Measurements from ENCODE around the gene GRID1. TPM values are rescaled to one million over a fixed set of nuclear protein-coding genes. Genes with fewer than 3 reads are reported as not detected.

The GRID1 gene
- total RNA-seq, 1 experiment from 2014 or later = 0.37 TPM

GRCh38 chr10:86294346-86295265 is 72.0 kb downstream of the GRID1 start (continued):
- TF ChIP-seq ZNF512 (CRISPR knock-in tag; IDR thresholded peaks at IDR 0.05; ENCODE audit: borderline replicate concordance) = no peak
- no peak for TF ChIP-seq ESRRA (CRISPR knock-in tag; IDR thresholded peaks at IDR 0.05; ENCODE audit: borderline replicate concordance)
- TF ChIP-seq ZBTB43 (CRISPR knock-in tag; IDR thresholded peaks at IDR 0.05) = no peak
- no peak for TF ChIP-seq E2F1 (CRISPR knock-in tag; IDR thresholded peaks at IDR 0.05)
- no peak for TF ChIP-seq ATF6 (CRISPR knock-in tag; IDR thresholded peaks at IDR 0.05)
- TF ChIP-seq IRF2 (CRISPR knock-in tag; IDR thresholded peaks at IDR 0.05; ENCODE audit: borderline replicate concordance, low read depth) = no peak
- no peak for TF ChIP-seq IRF1 (CRISPR knock-in tag; IDR thresholded peaks at IDR 0.05)

- ATAC-seq = peak; percentile 66
- no peak overlapping the region for H3K27ac Mint-ChIP-seq
Observed at GRCh38 chr10:86293396-86293791, 73.2 kb downstream of the GRID1 start.

More at GRCh38 chr10:86293396-86293791, 73.2 kb downstream of the GRID1 start:
- POLR2A ChIA-PET = no interaction called here
- CTCF ChIA-PET = interaction anchor here (0.7 to 3.3 kb wide), 7 partner anchors 26 to 96 kb away, joined by 3 to 28 read pairs (median 4); no protein-coding TSS in a partner anchor
- TF ChIP-seq ERG (CRISPR knock-in tag; IDR thresholded peaks at IDR 0.05) = no peak
- TF ChIP-seq PRRX2 (CRISPR knock-in tag; IDR thresholded peaks at IDR 0.05) = no peak
- no peak for TF ChIP-seq JUN (CRISPR knock-in tag; IDR thresholded peaks at IDR 0.05)
- Mint-ChIP-seq H3K9me3 (no peaks in the 10 kb centered on the region), H3K4me1 (peaks cover 29% of the 10 kb centered on the region), H3K4me3 (no peak overlapping the region), H3K36me3 (no peaks in the 10 kb centered on the region), H3K27me3 (ENCODE audit: low read depth) (peaks cover 3% of the 10 kb centered on the region; the same call in 1 of the 2 replicates)
- DNase-seq (ENCODE audit: low spot score) = no peak

Measured in WTC11 (cell line).